ENCODE measurements around the gene HSPA2. TPM values are rescaled to one million over a fixed set of nuclear protein-coding genes. Genes with fewer than 3 reads are reported as not detected.

HSPA2 gene
- total RNA-seq, 2 donors from 2014 or later = 0.92 to 2.0 TPM

DNA sequence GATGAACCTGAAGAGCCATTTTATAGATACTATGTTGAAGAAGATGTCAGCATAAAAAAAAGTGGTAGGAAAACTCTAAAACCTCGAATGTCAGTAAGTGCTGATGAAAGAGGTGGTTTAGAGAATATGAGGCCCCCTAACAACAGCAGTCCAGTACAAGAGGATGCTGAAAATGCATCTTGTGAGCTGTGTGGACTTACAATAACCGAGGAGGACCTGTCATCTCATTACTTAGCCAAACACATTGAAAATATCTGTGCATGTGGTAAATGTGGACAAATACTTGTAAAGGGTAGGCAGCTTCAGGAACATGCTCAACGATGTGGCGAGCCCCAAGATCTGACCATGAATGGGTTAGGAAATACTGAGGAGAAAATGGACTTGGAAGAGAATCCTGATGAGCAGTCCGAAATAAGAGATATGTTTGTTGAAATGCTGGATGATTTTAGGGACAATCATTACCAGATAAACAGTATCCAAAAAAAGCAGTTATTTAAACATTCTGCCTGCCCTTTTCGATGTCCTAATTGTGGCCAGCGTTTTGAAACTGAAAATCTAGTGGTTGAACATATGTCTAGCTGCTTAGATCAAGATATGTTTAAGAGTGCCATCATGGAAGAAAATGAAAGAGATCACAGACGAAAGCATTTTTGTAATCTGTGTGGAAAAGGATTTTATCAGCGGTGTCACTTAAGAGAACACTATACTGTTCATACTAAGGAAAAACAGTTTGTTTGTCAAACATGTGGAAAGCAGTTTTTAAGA is 17.8 kb upstream of the HSPA2 start:
- H3K27me3 Mint-ChIP-seq = no peaks in the 10 kb centered on the region
- ATAC-seq = peak; percentile 35
- no peaks in the 10 kb centered on the region for H3K9me3 ChIP-seq (ENCODE audit: control insufficient read depth, low read length, poor library complexity, severe bottlenecking)
- DNase-seq = no peak
- no peak overlapping the region for H3K27ac Mint-ChIP-seq
- no peaks in the 10 kb centered on the region for H3K36me3 Mint-ChIP-seq (ENCODE audit: low read depth)
- no peak overlapping the region for H3K4me3 Mint-ChIP-seq
- peaks cover 7% of the 10 kb centered on the region for H3K4me1 Mint-ChIP-seq

DNA sequence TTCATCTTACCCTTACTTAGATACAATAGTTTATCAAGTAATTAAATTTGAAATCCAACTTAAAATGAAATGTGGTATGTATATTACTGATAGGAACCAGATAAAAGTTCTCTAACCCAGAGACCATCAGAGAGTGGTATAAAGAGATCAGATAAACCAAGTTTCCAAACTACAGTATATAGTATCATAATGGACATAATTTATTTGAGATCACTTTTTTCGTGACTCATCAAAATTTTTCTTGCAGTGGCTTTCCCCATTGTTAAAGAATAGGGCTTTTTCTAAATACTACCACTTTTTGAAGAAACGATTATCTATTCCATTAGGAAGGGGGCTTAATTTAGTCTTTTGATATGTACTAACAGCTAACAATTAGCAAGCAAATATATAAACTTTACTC is 15.2 kb upstream of the HSPA2 start:
- DNase-seq = no peak
- peaks cover 8% of the 10 kb centered on the region for H3K4me1 Mint-ChIP-seq
- no peak for ATAC-seq
- H3K4me3 Mint-ChIP-seq = no peak overlapping the region
- H3K9me3 ChIP-seq (ENCODE audit: control insufficient read depth, low read length, poor library complexity, severe bottlenecking) = no peaks in the 10 kb centered on the region
- no peaks in the 10 kb centered on the region for H3K36me3 Mint-ChIP-seq (ENCODE audit: low read depth)
- no peaks in the 10 kb centered on the region for H3K27me3 Mint-ChIP-seq
- H3K27ac Mint-ChIP-seq = peak overlapping the region; percentile 41

DNA sequence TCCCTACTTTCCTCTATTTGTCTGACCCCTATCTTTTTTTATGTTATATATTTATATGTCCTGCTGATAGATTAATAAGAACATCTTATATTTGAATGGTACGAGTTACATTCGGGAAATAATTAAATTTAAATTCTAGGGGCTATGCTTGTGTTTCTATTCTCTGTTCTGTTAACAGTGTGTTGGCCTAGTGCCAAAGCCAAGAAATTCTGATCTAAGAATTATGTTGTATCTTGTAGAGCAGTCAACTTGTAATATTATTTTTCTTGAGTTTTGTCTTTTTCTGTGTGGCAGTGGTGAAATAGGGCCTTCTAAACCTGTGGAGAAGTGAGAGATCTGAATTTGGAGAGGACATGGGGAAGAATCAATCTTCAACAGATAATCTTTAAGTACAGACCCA is 9.0 kb upstream of the HSPA2 start:
- peak overlapping the region; percentile 49 for H3K27ac Mint-ChIP-seq
- H3K4me1 Mint-ChIP-seq = peaks cover 8% of the 10 kb centered on the region
- no peaks in the 10 kb centered on the region for H3K27me3 Mint-ChIP-seq

DNA sequence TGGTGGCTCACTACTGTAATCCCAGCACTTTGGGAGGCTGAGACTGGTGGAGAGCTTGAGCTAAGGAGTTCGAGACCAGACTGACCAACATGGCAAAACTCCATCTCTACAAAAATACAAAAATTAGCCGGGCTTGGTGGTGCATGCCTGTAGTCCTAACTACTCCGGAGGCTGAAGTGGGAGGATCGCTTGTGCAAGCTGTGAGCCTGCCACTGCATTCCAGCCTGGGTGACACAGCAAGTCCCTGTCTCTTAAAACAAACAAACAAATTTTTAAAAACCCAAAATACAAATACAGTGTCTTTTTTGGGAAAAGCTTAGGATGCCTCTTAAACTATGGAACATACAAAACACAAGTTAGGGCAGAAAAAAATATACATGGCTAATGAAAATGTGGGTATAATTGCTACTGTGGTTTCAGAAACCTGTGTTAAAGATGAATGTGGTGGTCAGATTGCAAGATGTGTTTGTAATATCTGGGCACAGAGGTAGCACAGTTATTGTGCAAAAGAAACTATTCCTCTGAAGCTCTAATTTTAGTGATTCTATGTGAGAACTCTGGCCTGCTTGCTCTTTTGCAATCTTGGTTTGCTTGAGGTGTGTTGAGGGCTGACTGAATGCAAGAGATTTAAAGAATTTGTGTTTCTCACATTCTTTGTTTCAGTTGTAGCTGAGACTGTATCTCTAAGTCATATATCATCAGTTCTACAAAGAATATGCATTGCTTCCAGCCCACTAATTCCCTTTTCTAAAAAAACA is 3.9 kb upstream of the HSPA2 start:
- no peaks in the 10 kb centered on the region for H3K9me3 ChIP-seq (ENCODE audit: control insufficient read depth, low read length, poor library complexity, severe bottlenecking)
- no peak for ATAC-seq
- peaks cover 18% of the 10 kb centered on the region for H3K4me1 Mint-ChIP-seq
- no peak overlapping the region for H3K27ac Mint-ChIP-seq
- no peaks in the 10 kb centered on the region for H3K27me3 Mint-ChIP-seq
- H3K36me3 Mint-ChIP-seq (ENCODE audit: low read depth) = peaks cover 8% of the 10 kb centered on the region
- H3K4me3 Mint-ChIP-seq = peak overlapping the region; percentile 19
- no peak for DNase-seq

More for the DNA sequence above, 9.0 kb upstream of the HSPA2 start:
- DNase-seq = no peak
- no peaks in the 10 kb centered on the region for H3K36me3 Mint-ChIP-seq (ENCODE audit: low read depth)
- H3K4me3 Mint-ChIP-seq = no peak overlapping the region
- H3K9me3 ChIP-seq (ENCODE audit: control insufficient read depth, low read length, poor library complexity, severe bottlenecking) = no peaks in the 10 kb centered on the region
- no peak for ATAC-seq

DNA sequence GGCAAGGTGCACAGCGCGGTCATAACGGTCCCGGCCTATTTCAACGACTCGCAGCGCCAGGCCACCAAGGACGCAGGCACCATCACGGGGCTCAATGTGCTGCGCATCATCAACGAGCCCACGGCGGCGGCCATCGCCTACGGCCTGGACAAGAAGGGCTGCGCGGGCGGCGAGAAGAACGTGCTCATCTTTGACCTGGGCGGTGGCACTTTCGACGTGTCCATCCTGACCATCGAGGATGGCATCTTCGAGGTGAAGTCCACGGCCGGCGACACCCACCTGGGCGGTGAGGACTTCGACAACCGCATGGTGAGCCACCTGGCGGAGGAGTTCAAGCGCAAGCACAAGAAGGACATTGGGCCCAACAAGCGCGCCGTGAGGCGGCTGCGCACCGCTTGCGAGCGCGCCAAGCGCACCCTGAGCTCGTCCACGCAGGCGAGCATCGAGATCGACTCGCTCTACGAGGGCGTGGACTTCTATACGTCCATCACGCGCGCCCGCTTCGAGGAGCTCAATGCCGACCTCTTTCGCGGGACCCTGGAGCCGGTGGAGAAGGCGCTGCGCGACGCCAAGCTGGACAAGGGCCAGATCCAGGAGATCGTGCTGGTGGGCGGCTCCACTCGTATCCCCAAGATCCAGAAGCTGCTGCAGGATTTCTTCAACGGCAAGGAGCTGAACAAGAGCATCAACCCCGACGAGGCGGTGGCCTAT is 875 bp downstream of the HSPA2 start:
- Mint-ChIP-seq H3K4me1 (peaks cover 22% of the 10 kb centered on the region), H3K27ac (no peak overlapping the region), H3K36me3 (ENCODE audit: low read depth) (peaks cover 8% of the 10 kb centered on the region), H3K4me3 (peak overlapping the region; percentile 89), H3K27me3 (no peaks in the 10 kb centered on the region)
- ATAC-seq (no peak), DNase-seq (peak in 2 of 3 donors; percentile 14 to 16)
- H3K9me3 ChIP-seq (ENCODE audit: control insufficient read depth, low read length, poor library complexity, severe bottlenecking) = no peaks in the 10 kb centered on the region

DNA sequence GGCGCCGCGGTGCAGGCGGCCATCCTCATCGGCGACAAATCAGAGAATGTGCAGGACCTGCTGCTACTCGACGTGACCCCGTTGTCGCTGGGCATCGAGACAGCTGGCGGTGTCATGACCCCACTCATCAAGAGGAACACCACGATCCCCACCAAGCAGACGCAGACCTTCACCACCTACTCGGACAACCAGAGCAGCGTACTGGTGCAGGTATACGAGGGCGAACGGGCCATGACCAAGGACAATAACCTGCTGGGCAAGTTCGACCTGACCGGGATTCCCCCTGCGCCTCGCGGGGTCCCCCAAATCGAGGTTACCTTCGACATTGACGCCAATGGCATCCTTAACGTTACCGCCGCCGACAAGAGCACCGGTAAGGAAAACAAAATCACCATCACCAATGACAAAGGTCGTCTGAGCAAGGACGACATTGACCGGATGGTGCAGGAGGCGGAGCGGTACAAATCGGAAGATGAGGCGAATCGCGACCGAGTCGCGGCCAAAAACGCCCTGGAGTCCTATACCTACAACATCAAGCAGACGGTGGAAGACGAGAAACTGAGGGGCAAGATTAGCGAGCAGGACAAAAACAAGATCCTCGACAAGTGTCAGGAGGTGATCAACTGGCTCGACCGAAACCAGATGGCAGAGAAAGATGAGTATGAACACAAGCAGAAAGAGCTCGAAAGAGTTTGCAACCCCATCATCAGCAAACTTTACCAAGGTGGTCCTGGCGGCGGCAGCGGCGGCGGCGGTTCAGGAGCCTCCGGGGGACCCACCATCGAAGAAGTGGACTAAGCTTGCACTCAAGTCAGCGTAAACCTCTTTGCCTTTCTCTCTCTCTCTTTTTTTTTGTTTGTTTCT is 1.7 kb downstream of the HSPA2 start:
- no peak for DNase-seq
- no peak for ATAC-seq
- no peak overlapping the region for H3K27ac Mint-ChIP-seq
- peaks cover 8% of the 10 kb centered on the region for H3K36me3 Mint-ChIP-seq (ENCODE audit: low read depth)
- peaks cover 22% of the 10 kb centered on the region for H3K4me1 Mint-ChIP-seq
- no peaks in the 10 kb centered on the region for H3K9me3 ChIP-seq (ENCODE audit: control insufficient read depth, low read length, poor library complexity, severe bottlenecking)
- H3K27me3 Mint-ChIP-seq = no peaks in the 10 kb centered on the region
- H3K4me3 Mint-ChIP-seq = peak overlapping the region; percentile 89

DNA sequence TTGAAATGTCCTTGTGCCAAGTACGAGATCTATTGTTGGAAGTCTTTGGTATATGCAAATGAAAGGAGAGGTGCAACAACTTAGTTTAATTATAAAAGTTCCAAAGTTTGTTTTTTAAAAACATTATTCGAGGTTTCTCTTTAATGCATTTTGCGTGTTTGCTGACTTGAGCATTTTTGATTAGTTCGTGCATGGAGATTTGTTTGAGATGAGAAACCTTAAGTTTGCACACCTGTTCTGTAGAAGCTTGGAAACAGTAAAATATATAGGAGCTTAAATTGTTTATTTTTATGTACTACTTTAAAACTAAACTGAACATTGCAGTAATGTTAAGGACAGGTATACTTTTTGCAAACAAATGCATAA is 2.3 kb downstream of the HSPA2 start:
- no peak for ATAC-seq
- H3K36me3 Mint-ChIP-seq (ENCODE audit: low read depth) = peaks cover 8% of the 10 kb centered on the region
- H3K4me3 Mint-ChIP-seq = no peak overlapping the region
- H3K4me1 Mint-ChIP-seq = peaks cover 22% of the 10 kb centered on the region
- H3K27ac Mint-ChIP-seq = no peak overlapping the region
- no peak for DNase-seq
- H3K9me3 ChIP-seq (ENCODE audit: control insufficient read depth, low read length, poor library complexity, severe bottlenecking) = no peaks in the 10 kb centered on the region
- H3K27me3 Mint-ChIP-seq = no peaks in the 10 kb centered on the region

DNA sequence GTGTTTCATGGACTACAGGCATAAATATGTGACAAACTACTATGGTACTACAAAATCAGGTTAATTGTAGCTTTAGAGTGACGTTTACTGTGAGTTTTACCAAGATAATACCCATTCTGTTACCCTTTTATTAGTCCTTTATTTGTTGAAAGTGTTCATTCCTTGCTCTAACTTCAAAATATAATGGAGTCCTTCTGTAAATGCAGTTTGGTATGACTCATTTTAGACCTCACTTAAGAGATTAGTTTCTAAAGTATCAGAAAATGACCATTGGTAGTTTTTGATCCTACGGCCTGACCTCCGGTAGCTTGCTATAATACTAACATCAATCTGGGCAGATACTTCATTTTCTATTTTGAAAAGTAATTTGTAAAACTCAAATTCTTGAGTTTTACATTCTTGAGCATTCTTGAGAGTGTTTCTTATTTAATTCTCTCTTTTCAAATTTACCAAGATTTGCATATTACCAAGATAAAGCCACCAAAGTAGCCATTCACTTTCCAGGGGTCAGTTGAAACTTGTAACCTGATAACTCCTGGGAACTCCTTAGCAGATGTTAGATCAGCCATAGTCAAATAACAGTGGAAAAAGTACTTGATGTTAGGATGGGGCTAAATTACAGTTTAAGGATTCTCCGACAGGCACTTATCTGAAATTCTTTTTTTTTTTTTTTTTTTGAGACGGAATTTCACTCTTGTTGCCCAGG is 4.2 kb downstream of the HSPA2 start:
- no peaks in the 10 kb centered on the region for H3K27me3 Mint-ChIP-seq
- DNase-seq = no peak
- no peak for ATAC-seq
- H3K4me3 Mint-ChIP-seq = no peak overlapping the region
- peaks cover 4% of the 10 kb centered on the region for H3K36me3 Mint-ChIP-seq (ENCODE audit: low read depth)
- H3K9me3 ChIP-seq (ENCODE audit: control insufficient read depth, low read length, poor library complexity, severe bottlenecking) = no peaks in the 10 kb centered on the region
- no peak overlapping the region for H3K27ac Mint-ChIP-seq
- H3K4me1 Mint-ChIP-seq = peaks cover 18% of the 10 kb centered on the region

DNA sequence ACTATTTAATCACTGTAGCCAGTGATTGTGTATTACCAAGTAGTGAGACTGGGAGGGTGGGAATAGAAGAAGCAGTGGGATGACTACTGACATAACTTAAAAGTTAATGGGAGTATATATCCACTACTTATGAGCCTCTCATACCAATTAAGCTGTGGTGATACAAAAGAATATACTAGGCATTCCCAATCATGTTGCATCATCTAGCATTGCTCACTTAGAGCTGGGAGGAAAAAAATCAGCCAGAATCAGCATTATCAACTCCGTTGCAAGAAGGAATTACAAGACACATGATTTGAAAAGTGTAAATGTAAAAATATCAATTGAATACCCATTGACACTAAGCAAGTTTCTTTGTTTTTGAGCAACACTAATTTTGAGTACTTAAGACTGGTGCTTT is 8.5 kb downstream of the HSPA2 start:
- ATAC-seq = no peak

DNA sequence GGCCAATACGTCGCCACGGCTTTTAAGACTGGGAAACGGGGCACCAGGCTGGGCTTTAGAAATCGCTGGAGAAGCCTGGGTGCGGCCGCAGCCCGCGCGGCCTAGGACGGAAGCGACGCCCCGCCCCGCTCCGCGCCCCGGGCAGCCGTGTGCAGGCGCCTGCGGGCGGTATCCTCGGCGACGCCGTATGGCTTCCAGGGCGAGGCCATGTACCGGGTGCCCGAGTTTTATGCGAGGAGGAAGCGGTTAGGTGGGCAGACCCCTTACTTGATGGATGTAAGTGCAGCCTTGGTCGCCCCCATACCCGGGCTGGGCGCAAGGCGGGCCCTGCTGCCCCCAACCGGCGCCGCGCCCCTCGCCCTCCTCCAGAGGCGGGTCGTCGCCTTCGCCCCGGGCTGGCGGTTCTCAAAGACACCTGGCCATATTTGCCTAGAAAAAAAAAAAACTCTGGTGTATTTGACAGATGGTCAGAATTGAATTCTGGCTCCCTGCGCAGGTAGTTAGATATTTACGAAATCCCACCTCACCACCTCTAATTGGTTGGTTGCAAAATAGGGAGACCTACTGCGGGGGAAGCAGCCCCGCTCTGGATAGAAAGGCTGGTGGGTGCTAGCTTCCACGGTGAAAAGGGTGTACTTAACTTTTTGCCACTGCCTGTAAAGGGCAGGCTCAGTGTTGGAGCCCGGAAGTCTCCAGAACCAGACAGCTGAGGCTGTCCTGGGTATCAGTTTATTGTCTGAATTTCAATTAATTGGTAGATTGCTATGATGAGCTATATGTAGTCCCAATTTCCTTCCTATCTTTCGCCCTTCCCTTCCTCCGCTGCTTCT is 9.5 kb downstream of the HSPA2 start, which contains the start of gene PPP1R36:
PPP1R36 (plus strand) TSS at position 171 of the 830 bp plus-strand sequence; CDS start at position 208, 37 bp downstream.
- H3K4me3 Mint-ChIP-seq = peak within 1 kb of the TSS; percentile 85
- H3K27me3 Mint-ChIP-seq = peaks cover 6% of the 10 kb centered on the region
- H3K27ac Mint-ChIP-seq = no peak within 1 kb of the TSS
- H3K4me1 Mint-ChIP-seq = peaks cover 17% of the 10 kb centered on the region
- DNase-seq = peak; percentile 27 to 42 (median 31)
- peaks cover 2% of the 10 kb centered on the region for H3K36me3 Mint-ChIP-seq (ENCODE audit: low read depth)
- peak; percentile 99 for ATAC-seq
- H3K9me3 ChIP-seq (ENCODE audit: control insufficient read depth, low read length, poor library complexity, severe bottlenecking) = no peaks in the 10 kb centered on the region

More for the DNA sequence above, 8.5 kb downstream of the HSPA2 start:
- Mint-ChIP-seq H3K27ac (no peak overlapping the region), H3K4me3 (peak overlapping the region; percentile 66), H3K27me3 (peaks cover 6% of the 10 kb centered on the region), H3K36me3 (ENCODE audit: low read depth) (no peaks in the 10 kb centered on the region), H3K4me1 (peaks cover 17% of the 10 kb centered on the region)
- no peaks in the 10 kb centered on the region for H3K9me3 ChIP-seq (ENCODE audit: control insufficient read depth, low read length, poor library complexity, severe bottlenecking)
- DNase-seq = no peak

DNA sequence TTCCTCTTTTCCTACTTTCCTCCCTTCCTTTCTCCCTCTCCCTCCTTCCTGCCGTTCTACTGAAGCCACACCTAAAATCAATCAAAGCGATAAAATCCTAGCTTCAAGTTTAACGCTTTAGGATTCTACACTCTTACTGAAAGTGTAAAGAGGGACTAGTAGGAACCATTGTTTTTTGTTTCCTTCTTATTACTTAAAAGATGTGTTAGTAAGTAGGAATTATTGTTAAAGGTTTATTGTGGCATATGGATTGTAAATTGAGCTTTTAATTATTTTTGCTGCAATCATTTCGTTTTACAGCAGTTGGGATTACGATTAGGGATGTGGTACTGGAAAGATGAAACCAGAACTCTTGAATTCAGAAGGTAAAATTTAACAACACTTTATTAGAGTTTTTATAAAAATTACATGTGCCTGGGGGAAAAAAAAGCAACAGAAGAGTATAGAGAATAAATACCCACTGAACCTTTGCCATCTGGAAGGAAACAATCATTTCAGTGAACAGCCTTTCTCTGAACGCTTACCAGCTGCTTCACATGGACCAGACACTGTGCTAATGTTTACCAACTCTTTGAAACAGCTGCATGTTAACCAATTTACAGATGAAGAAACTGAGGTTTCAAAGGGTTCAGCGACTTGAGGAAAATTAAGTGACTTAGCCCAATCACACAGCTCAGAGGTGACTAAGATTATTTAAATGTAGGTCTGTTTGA is 10.2 kb downstream of the HSPA2 start:
- Mint-ChIP-seq H3K36me3 (ENCODE audit: low read depth) (peaks cover 2% of the 10 kb centered on the region), H3K4me1 (peaks cover 17% of the 10 kb centered on the region), H3K27me3 (peaks cover 6% of the 10 kb centered on the region), H3K27ac (no peak overlapping the region), H3K4me3 (peak overlapping the region; percentile 85)
- H3K9me3 ChIP-seq (ENCODE audit: control insufficient read depth, low read length, poor library complexity, severe bottlenecking) = no peaks in the 10 kb centered on the region
- DNase-seq (no peak), ATAC-seq (no peak)

Data from T-helper 17 cell (primary cell).